Measurements from ENCODE around the gene OR2C1. TPM values are rescaled to one million over a fixed set of nuclear protein-coding genes. Genes with fewer than 3 reads are reported as not detected.

The OR2C1 gene
- total RNA-seq, 1 experiment from 2014 or later, result not detected

- POLR2A ChIA-PET, result no interaction called here
- H3K36me3 ChIP-seq (ENCODE audit: control insufficient read depth in 1 of 2, insufficient read depth in 2 of 2, low read length in 2 of 2), result no peaks in the 10 kb centered on the region
- no peaks in the 10 kb centered on the region for H3K4me1 ChIP-seq (ENCODE audit: control insufficient read depth in 1 of 2, insufficient read depth in 2 of 2, low read length in 2 of 2)
- H3K9ac ChIP-seq (ENCODE audit: low read length), result no peak overlapping the region
- intact Hi-C loops (cut with micrococcal nuclease), result no loop called here
- TF ChIP-seq, protein P1, sequence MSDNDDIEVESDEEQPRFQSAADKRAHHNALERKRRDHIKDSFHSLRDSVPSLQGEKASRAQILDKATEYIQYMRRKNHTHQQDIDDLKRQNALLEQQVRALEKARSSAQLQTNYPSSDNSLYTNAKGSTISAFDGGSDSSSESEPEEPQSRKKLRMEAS (IDR thresholded peaks at IDR 0.05), result no peak
- TF ChIP-seq CBX3 (IDR thresholded peaks at IDR 0.05; ENCODE audit: low read depth) (no peak), JUND (IDR thresholded peaks at IDR 0.05) (no peak)
- no peak overlapping the region for H2AFZ ChIP-seq (ENCODE audit: low read depth, low read length, poor library complexity, severe bottlenecking)
- no peak for DNase-seq (ENCODE audit: low read depth, low spot score)
- CTCF ChIA-PET, result no interaction called here
- no peak overlapping the region for H3K4me3 ChIP-seq (replicated peaks in 1 of 2; ENCODE audit: low read depth in 1 of 2, low read length in 2 of 2)
- no peaks in the 10 kb centered on the region for H3K27me3 ChIP-seq (ENCODE audit: insufficient read depth, low read length)
- RAD21 ChIA-PET (ENCODE audit: low non-redundant PET in 1 of 2, low total read pairs in 2 of 2, uncharacterized antibody in 2 of 2, unreplicated experiment in 2 of 2), result no interaction called here
- H3K27ac ChIP-seq (ENCODE audit: low read depth, low read length), result no peak overlapping the region
- no peak overlapping the region for H3K4me2 ChIP-seq (ENCODE audit: low read length)
- ATAC-seq, result no peak
- H3K79me2 ChIP-seq (ENCODE audit: insufficient read depth, low read length), result no peaks in the 10 kb centered on the region
- BruUV-seq (replicated peaks), result no TSS peak
- H3K9me2 ChIP-seq (ENCODE audit: insufficient read depth), result no peaks in the 10 kb centered on the region
- no peaks in the 10 kb centered on the region for H3K9me3 ChIP-seq (ENCODE audit: control insufficient read depth in 1 of 2, insufficient read depth in 1 of 2, low read depth in 1 of 2, low read length in 2 of 2)
- H4K20me1 ChIP-seq (ENCODE audit: insufficient read depth), result no peaks in the 10 kb centered on the region
These were observed 13.4 kb downstream of the OR2C1 start for GRCh38 chr16:3369073-3369472.

DNA sequence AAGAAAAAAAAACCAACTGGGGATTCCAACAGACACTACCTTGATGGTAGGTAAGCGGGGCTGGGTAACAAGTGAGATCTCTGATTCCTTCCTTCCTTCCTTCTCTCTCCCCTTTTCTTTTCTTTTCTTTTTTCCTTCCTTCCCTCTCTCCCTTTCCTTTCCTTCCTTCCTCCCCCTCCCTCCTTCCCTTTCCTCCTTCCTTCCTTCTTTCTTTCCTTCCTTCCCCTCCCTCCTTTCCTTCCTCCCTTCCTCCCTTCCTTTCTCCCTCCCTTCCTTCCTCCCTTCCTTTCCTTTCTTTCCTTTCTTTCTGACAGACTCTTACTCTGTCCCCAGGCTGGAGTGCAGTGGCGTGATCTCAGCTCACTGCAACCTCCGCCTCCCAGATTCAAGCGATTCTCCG lies 20.0 kb downstream of the OR2C1 start:
- H3K4me2 ChIP-seq (ENCODE audit: low read length), result no peak overlapping the region
- intact Hi-C loops (cut with micrococcal nuclease), result no loop called here
- no peaks in the 10 kb centered on the region for H3K4me1 ChIP-seq (ENCODE audit: control insufficient read depth in 1 of 2, insufficient read depth in 2 of 2, low read length in 2 of 2)
- CTCF ChIA-PET, result no interaction called here
- H2AFZ ChIP-seq (ENCODE audit: low read depth, low read length, poor library complexity, severe bottlenecking), result no peak overlapping the region
- TF ChIP-seq RAD21 (IDR thresholded peaks at IDR 0.05; ENCODE audit: low read depth) (no peak), SP1 (IDR thresholded peaks at IDR 0.05; ENCODE audit: low read depth) (no peak), ZFX (IDR thresholded peaks at IDR 0.05) (no peak), YY1 (IDR thresholded peaks at IDR 0.05; ENCODE audit: extremely low read depth, insufficient replicate concordance, low read depth, low read length) (no peak), SRF (IDR thresholded peaks at IDR 0.05; ENCODE audit: low read depth) (no peak), TCF7L2 (IDR thresholded peaks at IDR 0.05; ENCODE audit: borderline replicate concordance, extremely low read depth, insufficient read depth, insufficient read length) (no peak), SIN3A (IDR thresholded peaks at IDR 0.05; ENCODE audit: low read depth) (no peak), ELF1 (IDR thresholded peaks at IDR 0.05; ENCODE audit: borderline replicate concordance, low read depth) (no peak), CEBPB (IDR thresholded peaks at IDR 0.05; ENCODE audit: low read depth) (no peak), EGR1 (IDR thresholded peaks at IDR 0.05; ENCODE audit: low read depth) (no peak), POLR2A (IDR thresholded peaks at IDR 0.05; ENCODE audit: borderline replicate concordance, extremely low read depth, insufficient read depth, insufficient read length) (no peak), ZNF274 (IDR thresholded peaks at IDR 0.05; ENCODE audit: low read depth, low read length) (no peak)
- TF ChIP-seq, protein P1 (IDR thresholded peaks at IDR 0.05), result no peak
- H3K4me3 ChIP-seq (replicated peaks in 1 of 2; ENCODE audit: low read depth in 1 of 2, low read length in 2 of 2), result no peak overlapping the region
- ATAC-seq, result no peak
- POLR2A ChIA-PET, result no interaction called here
- no peaks in the 10 kb centered on the region for H3K27me3 ChIP-seq (ENCODE audit: insufficient read depth, low read length)
- H3K9ac ChIP-seq (ENCODE audit: low read length), result no peak overlapping the region
- H3K36me3 ChIP-seq (ENCODE audit: control insufficient read depth in 1 of 2, insufficient read depth in 2 of 2, low read length in 2 of 2), result no peaks in the 10 kb centered on the region
- H3K9me3 ChIP-seq (ENCODE audit: control insufficient read depth in 1 of 2, insufficient read depth in 1 of 2, low read depth in 1 of 2, low read length in 2 of 2), result no peaks in the 10 kb centered on the region
- H3K79me2 ChIP-seq (ENCODE audit: insufficient read depth, low read length), result no peaks in the 10 kb centered on the region
- RAD21 ChIA-PET (ENCODE audit: low non-redundant PET in 1 of 2, low total read pairs in 2 of 2, uncharacterized antibody in 2 of 2, unreplicated experiment in 2 of 2), result no interaction called here
- no peak overlapping the region for H3K27ac ChIP-seq (ENCODE audit: low read depth, low read length)
- no peaks in the 10 kb centered on the region for H3K9me2 ChIP-seq (ENCODE audit: insufficient read depth)
- no peak for DNase-seq (ENCODE audit: low read depth, low spot score)
- H4K20me1 ChIP-seq (ENCODE audit: insufficient read depth), result no peaks in the 10 kb centered on the region
- BruUV-seq (replicated peaks), result no TSS peak
